MCF 10A (cell line): ENCODE data around the gene MYL12A. TPM values are rescaled to one million over a fixed set of nuclear protein-coding genes. Genes with fewer than 3 reads are reported as not detected.
A peak's percentile ranks its signal among the peaks of the same experiment; 100 is the strongest.

Experiments used
- BruUV-seq: library from RNA; stranded (reverse); fragments of 400-500 nt; replicated peaks from 2 replicates; lab custom pipeline; 2021; lab: Mats Ljungman, UMichigan
- CTCF ChIA-PET: fragments of 300-600 bp; sonication (Branson Sonifier 250); formaldehyde crosslinking; extraction: SDS; loops from one replicate; lab custom pipeline; 2021; ENCODE audit warnings: antibody characterized with exemption, inconsistent platforms; lab: Yijun Ruan, JAX
- POLR2A ChIA-PET: fragments of 300-600, 350-650 bp; sonication (Branson Sonifier 250); formaldehyde crosslinking; extraction: SDS; loops from one replicate; lab custom pipeline; 2020; ENCODE audit warnings: antibody characterized with exemption, inconsistent platforms; lab: Yijun Ruan, JAX
- DNase-seq: peaks from one replicate; pipeline ENCODE4 v3.0.0-alpha.2; 2018; ENCODE audit not compliant: unreplicated experiment
- H3K27ac Mint-ChIP-seq: one replicate; pipeline ENCODE4 v1.8.0; 2022; ENCODE audit warnings: mild to moderate bottlenecking, low read depth, mixed read lengths; ENCODE audit not compliant: unreplicated experiment
- H3K27me3 Mint-ChIP-seq: one replicate; pipeline ENCODE4 v1.8.0; 2022; ENCODE audit warnings: mixed read lengths; ENCODE audit not compliant: insufficient read depth, unreplicated experiment
- H3K36me3 Mint-ChIP-seq: one replicate; pipeline ENCODE4 v1.8.0; 2022; ENCODE audit warnings: mild to moderate bottlenecking, moderate library complexity, mixed read lengths; ENCODE audit not compliant: insufficient read depth, unreplicated experiment
- H3K4me1 Mint-ChIP-seq: one replicate; pipeline ENCODE4 v1.8.0; 2022; ENCODE audit warnings: mixed read lengths; ENCODE audit not compliant: insufficient read depth, unreplicated experiment
- H3K4me3 Mint-ChIP-seq: one replicate; pipeline ENCODE4 v1.8.0; 2022; ENCODE audit warnings: mild to moderate bottlenecking, moderate library complexity, mixed read lengths; ENCODE audit not compliant: unreplicated experiment
- H3K9me3 Mint-ChIP-seq: one replicate; pipeline ENCODE4 v1.8.0; 2022; ENCODE audit warnings: mixed read lengths; ENCODE audit not compliant: unreplicated experiment
- CTCF ChIP-seq: fragments of 200-600 bp; IDR thresholded peaks from one replicate; pipeline ENCODE4 v1.8.0; 2022; ENCODE audit warnings: antibody characterized with exemption, mild to moderate bottlenecking; ENCODE audit not compliant: unreplicated experiment
- intact Hi-C: fragments of 100-400 bp; cut with micrococcal nuclease; formaldehyde crosslinking; loops from 2 replicates; pipeline ENCODE4 v1.14.1; 2022
- total RNA-seq: library from RNA; stranded (reverse); gene quantifications from 2 replicates; pipeline ENCODE4 v1.2.3, GENCODE V29; 2022

MYL12A gene
- total RNA-seq, 1 experiment from 2014 or later = 332 TPM

- no peak for DNase-seq
- H3K9me3 Mint-ChIP-seq = no peaks in the 10 kb centered on the region
- peak overlapping the region; percentile 82 for H3K27ac Mint-ChIP-seq
- ChIA-PET POLR2A (interaction anchor here (0.6 to 5.3 kb wide), 9 partner anchors 9 to 388 kb away, joined by 3 to 168 read pairs (median 13); partner anchors contain the start of gene MYL12A), CTCF (interaction anchor here (0.9 to 1.6 kb wide), 7 partner anchors 16 to 402 kb away, joined by 3 to 7 read pairs (median 5); partner anchors contain the start of gene MYL12A)
- H3K27me3 Mint-ChIP-seq = no peaks in the 10 kb centered on the region
- peaks cover 16% of the 10 kb centered on the region for H3K36me3 Mint-ChIP-seq
- H3K4me1 Mint-ChIP-seq = peaks cover 58% of the 10 kb centered on the region
- no TSS peak for BruUV-seq
- peak overlapping the region; percentile 80 for H3K4me3 Mint-ChIP-seq
- no peak for TF ChIP-seq CTCF
- intact Hi-C loops = loop anchor here (5.0 kb wide), 1 partner anchor 328 kb away; no protein-coding TSS in a partner anchor
Observed at GRCh38 chr18:3264362-3264761, 16.8 kb downstream of the MYL12A start.

DNA sequence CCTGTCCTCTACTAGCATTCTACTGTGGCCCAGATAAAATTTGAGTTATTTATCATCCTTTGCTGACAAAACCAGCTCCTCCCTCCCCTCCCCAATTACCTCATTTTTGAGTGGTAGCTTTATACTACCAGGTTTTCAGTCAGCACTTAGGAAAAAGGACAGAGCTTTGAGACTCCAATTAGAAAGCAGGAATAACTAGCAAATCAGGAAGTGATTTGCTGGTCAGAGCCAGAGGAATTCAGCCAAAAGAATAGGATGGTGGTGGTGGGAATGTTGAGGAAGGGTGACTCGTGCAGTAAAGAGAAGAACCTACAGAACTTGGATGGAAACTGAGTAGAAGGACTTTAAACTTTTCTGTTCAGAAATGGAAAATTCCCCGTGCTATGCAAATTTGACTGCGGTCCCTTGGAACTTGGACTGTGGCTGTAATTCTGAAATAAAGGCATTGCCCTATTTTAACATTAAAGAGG is 18.0 kb downstream of the MYL12A start:
- no TSS peak for BruUV-seq
- DNase-seq = no peak
- no peaks in the 10 kb centered on the region for H3K9me3 Mint-ChIP-seq
- ChIA-PET CTCF (interaction anchor here (0.6 to 1.0 kb wide), 4 partner anchors 189 to 401 kb away, joined by 3 to 4 read pairs (median 4); no protein-coding TSS in a partner anchor), POLR2A (interaction anchor here (0.7 to 5.3 kb wide), 12 partner anchors 8 to 361 kb away, joined by 3 to 168 read pairs (median 6); partner anchors contain the start of gene MYL12A)
- H3K4me1 Mint-ChIP-seq = peaks cover 61% of the 10 kb centered on the region
- intact Hi-C loops = no loop called here
- no peak for TF ChIP-seq CTCF
- peak overlapping the region; percentile 53 for H3K4me3 Mint-ChIP-seq
- peaks cover 10% of the 10 kb centered on the region for H3K36me3 Mint-ChIP-seq
- no peaks in the 10 kb centered on the region for H3K27me3 Mint-ChIP-seq
- H3K27ac Mint-ChIP-seq = peak overlapping the region; percentile 71

- TF ChIP-seq CTCF = no peak
- H3K9me3 Mint-ChIP-seq = no peaks in the 10 kb centered on the region
- peak; percentile 64 for DNase-seq
- peaks cover 10% of the 10 kb centered on the region for H3K36me3 Mint-ChIP-seq
- H3K4me1 Mint-ChIP-seq = peaks cover 60% of the 10 kb centered on the region
- no peaks in the 10 kb centered on the region for H3K27me3 Mint-ChIP-seq
- H3K27ac Mint-ChIP-seq = peak overlapping the region; percentile 71
- ChIA-PET POLR2A (interaction anchor here (0.7 to 5.3 kb wide), 13 partner anchors 10 to 399 kb away, joined by 3 to 168 read pairs (median 4); partner anchors contain the start of gene MYL12A), CTCF (interaction anchor here (0.7 to 1.6 kb wide), 4 partner anchors 189 to 400 kb away, joined by 3 to 4 read pairs (median 4); no protein-coding TSS in a partner anchor)
- intact Hi-C loops = no loop called here
- peak overlapping the region; percentile 53 for H3K4me3 Mint-ChIP-seq
- no TSS peak for BruUV-seq
Observed at GRCh38 chr18:3266062-3266608, 18.5 kb downstream of the MYL12A start.

GRCh38 chr18:3268306-3268705 is 20.7 kb downstream of the MYL12A start:
- no TSS peak for BruUV-seq
- intact Hi-C loops = no loop called here
- CTCF ChIA-PET = interaction anchor here (0.6 to 1.0 kb wide), 2 partner anchors 356 to 398 kb away, joined by 3 read pairs; no protein-coding TSS in a partner anchor
- TF ChIP-seq CTCF = no peak
- H3K4me3 Mint-ChIP-seq = no peak overlapping the region
- H3K9me3 Mint-ChIP-seq = no peaks in the 10 kb centered on the region
- H3K27me3 Mint-ChIP-seq = no peaks in the 10 kb centered on the region
- peaks cover 19% of the 10 kb centered on the region for H3K36me3 Mint-ChIP-seq
- DNase-seq = no peak
- POLR2A ChIA-PET = interaction anchor here (0.8 to 1.1 kb wide), 3 partner anchors 29 to 397 kb away, joined by 3 to 4 read pairs (median 4); no protein-coding TSS in a partner anchor
- H3K27ac Mint-ChIP-seq = peak overlapping the region; percentile 16
- peaks cover 70% of the 10 kb centered on the region for H3K4me1 Mint-ChIP-seq
